ENCODE data around the gene AKR1C2. TPM values are rescaled to one million over a fixed set of nuclear protein-coding genes. Genes with fewer than 3 reads are reported as not detected.
"Not testable (repeated sequence)": the region's sequence is repeated elsewhere in the genome, so short reads cannot be mapped to it uniquely, and the experiment has no call there.

Gene AKR1C2
- polyA plus RNA-seq, 1 donor from 2014 or later: 170 TPM

GRCh38 chr10:4977025-4977424 lies 26.6 kb downstream of the AKR1C2 start:
- H3K9ac ChIP-seq (ENCODE audit: low read length): no peak overlapping the region
- H2AFZ ChIP-seq (ENCODE audit: low read depth, low read length): no peak overlapping the region
- H3K27ac ChIP-seq (ENCODE audit: low read length): no peak overlapping the region
- TF ChIP-seq MXI1 (conservative IDR thresholded peaks at IDR 0.05; ENCODE audit: poor library complexity, severe bottlenecking) (no peak), CTCF (IDR thresholded peaks at IDR 0.05; ENCODE audit: poor library complexity, severe bottlenecking) (no peak), POLR2AphosphoS5 (IDR thresholded peaks at IDR 0.05) (no peak), RAD21 (conservative IDR thresholded peaks at IDR 0.05) (no peak), SMC3 (conservative IDR thresholded peaks at IDR 0.05; ENCODE audit: poor library complexity) (no peak), REST (IDR thresholded peaks at IDR 0.05; ENCODE audit: borderline replicate concordance) (no peak), EZH2 (IDR thresholded peaks at IDR 0.05; ENCODE audit: borderline replicate concordance, insufficient read depth, low read length, poor library complexity, severe bottlenecking) (no peak), TAF1 (IDR thresholded peaks at IDR 0.05; ENCODE audit: low read depth) (no peak), EP300 (conservative IDR thresholded peaks at IDR 0.05; ENCODE audit: poor library complexity, severe bottlenecking) (no peak)
- H4K20me1 ChIP-seq (ENCODE audit: insufficient read depth): no peaks in the 10 kb centered on the region
- no peaks in the 10 kb centered on the region for H3K36me3 ChIP-seq (ENCODE audit: insufficient read depth, low read length)
- H3K4me3 ChIP-seq (ENCODE audit: low read length): no peak overlapping the region
- H3K4me2 ChIP-seq (ENCODE audit: low read length): no peak overlapping the region
- H3F3A ChIP-seq (ENCODE audit: insufficient read depth, low read length, poor library complexity, severe bottlenecking): no peaks in the 10 kb centered on the region
- no peaks in the 10 kb centered on the region for H3K27me3 ChIP-seq (ENCODE audit: insufficient read depth, low read depth, low read length)
- no peaks in the 10 kb centered on the region for H3K9me2 ChIP-seq (ENCODE audit: insufficient read depth, low read length)
- no peaks in the 10 kb centered on the region for H3K79me2 ChIP-seq (replicated peaks; ENCODE audit: insufficient read depth, low read length)
- H3K9me3 ChIP-seq (ENCODE audit: low read length): no peaks in the 10 kb centered on the region

GRCh38 chr10:4974400-4974799 lies 29.3 kb downstream of the AKR1C2 start:
- not testable (repeated sequence) for H3K9me2 ChIP-seq (ENCODE audit: insufficient read depth, low read length); H2AFZ ChIP-seq (ENCODE audit: low read depth, low read length); H3K79me2 ChIP-seq (replicated peaks; ENCODE audit: insufficient read depth, low read length); H3K4me2 ChIP-seq (ENCODE audit: low read length); H3K4me3 ChIP-seq (ENCODE audit: low read length); H3K36me3 ChIP-seq (ENCODE audit: insufficient read depth, low read length); H3K9me3 ChIP-seq (ENCODE audit: low read length); H3K27me3 ChIP-seq (ENCODE audit: insufficient read depth, low read depth, low read length); H3K9ac ChIP-seq (ENCODE audit: low read length); H4K20me1 ChIP-seq (ENCODE audit: insufficient read depth); H3K27ac ChIP-seq (ENCODE audit: low read length); H3F3A ChIP-seq (ENCODE audit: insufficient read depth, low read length, poor library complexity, severe bottlenecking)

GRCh38 chr10:4973294-4973693 lies 30.4 kb downstream of the AKR1C2 start:
- H3K27me3 ChIP-seq (ENCODE audit: insufficient read depth, low read depth, low read length); H3K4me3 ChIP-seq (ENCODE audit: low read length); H3K9me3 ChIP-seq (ENCODE audit: low read length); H4K20me1 ChIP-seq (ENCODE audit: insufficient read depth); H3K36me3 ChIP-seq (ENCODE audit: insufficient read depth, low read length); H3K27ac ChIP-seq (ENCODE audit: low read length); H2AFZ ChIP-seq (ENCODE audit: low read depth, low read length); H3K79me2 ChIP-seq (replicated peaks; ENCODE audit: insufficient read depth, low read length); H3K4me2 ChIP-seq (ENCODE audit: low read length); H3K9me2 ChIP-seq (ENCODE audit: insufficient read depth, low read length); H3F3A ChIP-seq (ENCODE audit: insufficient read depth, low read length, poor library complexity, severe bottlenecking); H3K9ac ChIP-seq (ENCODE audit: low read length): not testable (repeated sequence)

GRCh38 chr10:4972369-4973142 lies 31.1 kb downstream of the AKR1C2 start:
- H2AFZ ChIP-seq (ENCODE audit: low read depth, low read length); H3K9ac ChIP-seq (ENCODE audit: low read length); H3K36me3 ChIP-seq (ENCODE audit: insufficient read depth, low read length); H3K79me2 ChIP-seq (replicated peaks; ENCODE audit: insufficient read depth, low read length); H3K9me2 ChIP-seq (ENCODE audit: insufficient read depth, low read length); H3K27me3 ChIP-seq (ENCODE audit: insufficient read depth, low read depth, low read length); H4K20me1 ChIP-seq (ENCODE audit: insufficient read depth); H3K27ac ChIP-seq (ENCODE audit: low read length); H3K9me3 ChIP-seq (ENCODE audit: low read length); H3K4me3 ChIP-seq (ENCODE audit: low read length); H3F3A ChIP-seq (ENCODE audit: insufficient read depth, low read length, poor library complexity, severe bottlenecking); H3K4me2 ChIP-seq (ENCODE audit: low read length): not testable (repeated sequence)

- H3K4me2 ChIP-seq (ENCODE audit: low read length); H3K79me2 ChIP-seq (replicated peaks; ENCODE audit: insufficient read depth, low read length); H4K20me1 ChIP-seq (ENCODE audit: insufficient read depth); H3K9ac ChIP-seq (ENCODE audit: low read length); H3K9me3 ChIP-seq (ENCODE audit: low read length); H3K36me3 ChIP-seq (ENCODE audit: insufficient read depth, low read length); H3K27me3 ChIP-seq (ENCODE audit: insufficient read depth, low read depth, low read length); H3K4me3 ChIP-seq (ENCODE audit: low read length); H3K27ac ChIP-seq (ENCODE audit: low read length); H3K9me2 ChIP-seq (ENCODE audit: insufficient read depth, low read length); H3F3A ChIP-seq (ENCODE audit: insufficient read depth, low read length, poor library complexity, severe bottlenecking); H2AFZ ChIP-seq (ENCODE audit: low read depth, low read length): not testable (repeated sequence)
Measured at GRCh38 chr10:4970362-4970761, 33.3 kb downstream of the AKR1C2 start.

Data from neural cell (in vitro differentiated cells).